Articular chondrocyte of knee joint (primary cell): ENCODE results near the gene ST6GAL2. TPM values are rescaled to one million over a fixed set of nuclear protein-coding genes. Genes with fewer than 3 reads are reported as not detected.

Experiments used
- total RNA-seq: library from RNA; depleted of rRNA; stranded (reverse); fragments of >200 nt; gene quantifications from 2 replicates; pipeline ENCODE4 v1.2.3, GENCODE V29; 2012

ST6GAL2 gene
- total RNA-seq = 0.13 and 0.32 TPM in 2 replicates

GRCh38 chr2:106885971-106886915 lies at the start of gene ST6GAL2:
Gene ST6GAL2, minus strand, starts transcription at chr2:106886167. Its CDS starts 42,190 bp downstream, at chr2:106843977.

